Measurements from ENCODE around the gene SPATA20.

Gene SPATA20

DNA sequence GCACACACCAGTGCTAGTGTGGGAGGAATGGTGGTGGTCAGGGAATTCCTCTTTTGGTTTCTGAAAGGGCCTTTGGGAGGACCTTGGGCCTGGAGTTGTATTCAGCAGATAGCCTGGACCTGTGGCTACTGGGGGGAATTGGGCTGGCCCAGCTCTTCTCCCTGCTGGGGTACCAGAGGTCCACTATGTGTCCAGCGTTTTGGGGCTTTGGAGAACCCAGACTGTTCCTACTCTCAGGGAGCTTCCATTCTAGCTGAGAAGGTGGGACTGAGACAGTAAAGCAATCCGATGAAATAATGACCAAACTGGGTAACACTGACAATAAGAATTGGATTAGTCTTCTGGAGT is 12.0 kb upstream of the SPATA20 start:
- H3K4me3 ChIP-seq (ENCODE audit: low read depth, low read length), result no peak overlapping the region
- TF ChIP-seq, protein P1, sequence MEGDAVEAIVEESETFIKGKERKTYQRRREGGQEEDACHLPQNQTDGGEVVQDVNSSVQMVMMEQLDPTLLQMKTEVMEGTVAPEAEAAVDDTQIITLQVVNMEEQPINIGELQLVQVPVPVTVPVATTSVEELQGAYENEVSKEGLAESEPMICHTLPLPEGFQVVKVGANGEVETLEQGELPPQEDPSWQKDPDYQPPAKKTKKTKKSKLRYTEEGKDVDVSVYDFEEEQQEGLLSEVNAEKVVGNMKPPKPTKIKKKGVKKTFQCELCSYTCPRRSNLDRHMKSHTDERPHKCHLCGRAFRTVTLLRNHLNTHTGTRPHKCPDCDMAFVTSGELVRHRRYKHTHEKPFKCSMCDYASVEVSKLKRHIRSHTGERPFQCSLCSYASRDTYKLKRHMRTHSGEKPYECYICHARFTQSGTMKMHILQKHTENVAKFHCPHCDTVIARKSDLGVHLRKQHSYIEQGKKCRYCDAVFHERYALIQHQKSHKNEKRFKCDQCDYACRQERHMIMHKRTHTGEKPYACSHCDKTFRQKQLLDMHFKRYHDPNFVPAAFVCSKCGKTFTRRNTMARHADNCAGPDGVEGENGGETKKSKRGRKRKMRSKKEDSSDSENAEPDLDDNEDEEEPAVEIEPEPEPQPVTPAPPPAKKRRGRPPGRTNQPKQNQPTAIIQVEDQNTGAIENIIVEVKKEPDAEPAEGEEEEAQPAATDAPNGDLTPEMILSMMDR (IDR thresholded peaks at IDR 0.05; ENCODE audit: borderline replicate concordance, insufficient read depth, low read depth, low read length), result no peak

DNA sequence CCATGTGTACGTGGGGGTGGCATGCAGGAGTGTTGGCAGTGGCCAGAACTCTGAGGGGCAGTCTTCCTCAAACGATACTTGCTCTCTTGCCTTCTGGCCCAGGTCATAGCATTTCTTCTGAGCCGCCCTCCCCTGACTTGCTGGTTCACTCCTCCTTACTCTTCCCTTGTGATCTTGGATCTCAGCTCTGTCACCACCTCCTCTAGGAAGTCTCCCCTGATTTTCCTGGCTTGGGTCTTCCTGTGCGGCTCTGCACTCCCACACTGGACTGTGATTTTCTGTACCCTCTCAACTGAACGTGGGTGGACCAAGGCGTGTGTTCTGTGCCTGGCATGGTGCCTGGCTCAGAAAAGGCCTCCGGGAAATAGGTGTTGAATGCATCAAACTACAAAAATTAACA is 11.6 kb upstream of the SPATA20 start:
- TF ChIP-seq, protein P1 (IDR thresholded peaks at IDR 0.05; ENCODE audit: borderline replicate concordance, insufficient read depth, low read depth, low read length), result no peak
- H3K4me3 ChIP-seq (ENCODE audit: low read depth, low read length), result no peak overlapping the region

DNA sequence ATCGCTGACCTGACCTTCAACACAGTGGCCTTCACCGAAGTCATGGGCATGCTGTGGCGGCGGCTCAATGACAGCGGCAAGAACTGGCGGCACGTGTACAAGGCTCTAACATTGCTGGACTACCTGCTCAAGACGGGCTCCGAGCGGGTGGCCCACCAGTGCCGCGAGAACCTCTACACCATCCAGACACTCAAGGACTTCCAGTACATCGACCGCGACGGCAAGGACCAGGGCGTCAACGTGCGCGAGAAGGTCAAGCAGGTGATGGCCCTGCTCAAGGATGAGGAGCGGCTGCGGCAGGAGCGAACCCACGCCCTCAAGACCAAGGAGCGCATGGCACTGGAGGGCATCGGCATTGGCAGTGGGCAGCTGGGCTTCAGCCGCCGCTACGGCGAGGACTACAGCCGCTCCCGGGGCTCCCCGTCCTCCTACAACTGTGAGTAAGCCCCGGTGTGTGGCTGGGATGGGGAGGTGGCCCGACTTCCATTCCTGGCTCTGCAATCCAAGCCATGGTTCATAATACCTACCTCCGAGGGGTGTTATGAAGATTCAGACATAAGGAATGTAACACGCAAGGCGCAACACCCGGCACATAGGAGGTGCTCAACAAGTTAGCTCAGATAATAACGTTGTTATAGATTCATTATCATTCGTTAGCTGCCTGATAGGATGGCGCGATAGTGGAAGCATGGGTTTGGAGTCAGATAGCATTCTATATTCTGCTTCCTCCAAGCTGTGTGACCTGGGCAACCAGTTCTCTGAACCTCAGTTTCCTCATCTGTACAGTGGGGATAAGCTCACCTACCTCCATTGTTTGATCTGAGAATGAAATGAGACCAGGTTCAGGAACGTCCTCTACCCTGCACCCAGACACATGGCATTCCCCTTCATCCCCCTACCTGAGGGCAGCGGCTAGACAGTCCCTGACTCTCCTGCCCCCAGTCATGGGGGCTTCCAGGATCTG is 10.0 kb upstream of the SPATA20 start:
- TF ChIP-seq, protein P1 (IDR thresholded peaks at IDR 0.05; ENCODE audit: borderline replicate concordance, insufficient read depth, low read depth, low read length), result no peak
- H3K4me3 ChIP-seq (ENCODE audit: low read depth, low read length), result no peak overlapping the region

DNA sequence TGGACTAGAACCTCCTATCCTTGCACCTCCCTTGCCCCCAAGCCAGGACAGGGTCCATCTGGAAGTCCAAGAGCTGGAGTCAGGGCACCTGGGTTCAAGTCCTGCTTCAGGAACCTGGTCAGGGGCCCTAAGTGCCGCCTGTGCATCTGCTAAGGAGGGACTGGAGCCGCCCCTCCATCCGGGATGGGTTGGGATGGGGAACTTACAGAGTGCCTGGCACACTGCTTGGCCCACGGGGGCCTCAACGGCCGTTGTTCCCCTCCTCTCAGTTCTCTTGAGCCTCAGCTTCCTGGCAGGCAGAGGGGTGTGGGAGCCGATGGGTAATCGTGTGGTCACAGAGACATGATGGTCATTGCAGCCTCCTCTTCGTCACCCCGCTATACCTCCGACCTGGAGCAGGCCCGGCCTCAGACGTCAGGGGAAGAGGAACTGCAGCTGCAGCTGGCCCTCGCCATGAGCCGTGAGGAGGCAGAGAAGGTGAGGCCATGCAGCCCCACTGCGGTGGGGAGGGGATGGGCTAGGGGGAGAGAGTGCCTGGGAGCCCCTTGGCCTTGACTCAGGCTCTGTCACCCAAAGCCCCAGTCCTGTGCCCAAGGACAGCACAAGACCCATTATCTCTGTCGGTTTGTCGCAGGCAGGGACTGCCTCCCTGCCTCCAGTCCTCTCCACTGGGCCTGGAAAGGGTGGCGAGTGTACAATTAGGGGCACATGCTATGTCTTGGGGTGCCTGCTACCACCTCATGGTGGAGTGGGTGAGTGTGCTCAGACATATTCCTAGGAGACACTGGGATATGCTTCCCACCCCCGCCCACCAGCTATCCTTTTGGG is 9.0 kb upstream of the SPATA20 start:
- TF ChIP-seq, protein P1 (IDR thresholded peaks at IDR 0.05; ENCODE audit: borderline replicate concordance, insufficient read depth, low read depth, low read length), result no peak
- H3K4me3 ChIP-seq (ENCODE audit: low read depth, low read length), result no peak overlapping the region

DNA sequence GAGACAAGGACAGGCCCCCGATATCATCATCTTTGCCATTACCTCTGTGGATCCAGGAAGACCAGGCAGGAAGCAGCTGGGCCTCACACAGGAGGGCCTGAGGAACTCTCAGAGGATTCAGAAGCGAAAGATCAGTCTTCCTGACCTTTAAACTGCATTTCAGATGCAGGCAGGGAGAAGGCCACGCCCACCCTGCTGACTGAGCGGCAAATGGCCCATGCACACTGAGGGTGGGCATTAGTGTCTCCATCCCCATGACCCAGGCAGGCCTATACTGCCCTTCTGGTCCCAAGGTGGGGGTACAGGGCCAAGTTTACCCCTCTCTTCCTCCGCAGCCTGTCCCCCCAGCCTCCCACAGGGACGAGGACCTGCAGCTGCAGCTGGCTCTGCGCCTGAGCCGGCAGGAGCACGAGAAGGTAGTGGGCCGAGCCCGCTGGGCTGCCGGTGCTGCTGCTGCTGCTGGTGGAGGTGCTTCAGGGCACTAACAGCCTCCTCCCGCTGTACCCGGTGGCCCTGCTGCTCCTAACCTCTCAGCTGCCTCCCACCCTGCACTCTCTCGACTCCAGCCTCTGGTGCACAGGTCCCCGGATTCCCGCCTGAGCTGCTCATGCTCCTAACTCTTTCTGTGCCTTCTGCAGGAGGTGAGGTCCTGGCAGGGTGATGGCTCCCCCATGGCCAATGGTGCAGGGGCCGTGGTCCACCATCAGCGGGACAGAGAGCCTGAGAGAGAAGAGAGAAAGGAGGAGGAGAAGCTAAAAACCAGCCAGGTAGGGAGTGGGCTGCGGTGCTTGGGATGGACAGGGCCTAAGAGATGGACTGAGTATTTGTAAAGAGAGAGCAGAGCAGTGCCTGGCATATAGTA is 8.2 kb upstream of the SPATA20 start:
- TF ChIP-seq, protein P1 (IDR thresholded peaks at IDR 0.05; ENCODE audit: borderline replicate concordance, insufficient read depth, low read depth, low read length), result no peak
- no peak overlapping the region for H3K4me3 ChIP-seq (ENCODE audit: low read depth, low read length)

DNA sequence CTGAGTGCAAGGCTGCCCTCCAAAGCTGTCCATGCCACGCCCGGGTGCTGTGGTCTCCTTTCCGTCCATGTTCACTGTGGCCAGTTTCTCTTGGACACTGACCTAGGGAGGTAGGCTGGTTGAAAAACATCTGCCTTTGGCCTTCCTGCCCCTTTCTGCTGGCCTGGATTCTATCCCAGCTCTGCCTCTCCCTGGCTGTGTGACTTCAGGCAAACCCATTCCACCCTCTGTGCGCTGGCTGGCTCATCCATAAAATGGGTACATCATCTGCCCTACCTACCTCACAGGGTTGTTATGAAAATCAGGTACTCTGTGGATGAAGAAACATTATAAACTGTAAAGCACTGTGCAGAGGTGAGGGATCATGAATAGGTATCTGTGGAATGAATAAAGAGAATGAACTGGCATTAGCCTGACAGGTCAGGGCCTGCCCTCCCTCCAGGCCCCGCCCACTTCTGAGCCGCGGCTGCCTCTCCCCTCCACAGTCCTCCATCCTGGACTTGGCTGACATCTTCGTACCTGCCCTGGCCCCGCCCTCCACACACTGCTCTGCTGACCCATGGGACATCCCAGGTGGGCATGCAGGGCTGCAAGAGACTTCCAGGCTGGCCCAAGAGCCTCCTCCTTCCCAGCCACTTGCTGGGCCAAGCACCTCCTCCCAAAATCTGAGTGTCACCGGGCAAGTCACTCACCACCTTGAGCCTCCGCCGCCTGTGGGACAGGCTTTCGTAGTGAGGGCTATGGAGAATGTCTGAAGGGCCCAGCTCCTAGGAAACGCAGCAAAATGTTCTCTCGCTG is 7.0 kb upstream of the SPATA20 start:
- no peak overlapping the region for H3K4me3 ChIP-seq (ENCODE audit: low read depth, low read length)
- TF ChIP-seq, protein P1 (IDR thresholded peaks at IDR 0.05; ENCODE audit: borderline replicate concordance, insufficient read depth, low read depth, low read length), result no peak

Measured in GM12875 (cell line).